Fibroblast of villous mesenchyme (primary cell): ENCODE data around the gene MATR3. TPM values are rescaled to one million over a fixed set of nuclear protein-coding genes. Genes with fewer than 3 reads are reported as not detected.

Source experiments
- DNase-seq: peaks from one replicate; pipeline ENCODE4 v3.0.0-alpha.2; 2010; ENCODE audit warnings: low read depth
- H3K4me3 ChIP-seq: 2 replicates; pipeline ENCODE4 v1.5.1; 2011; ENCODE audit warnings: low read depth, mild to moderate bottlenecking, low read length
- CTCF ChIP-seq: IDR thresholded peaks from 2 replicates; pipeline ENCODE4 v1.5.1; 2012; ENCODE audit warnings: low read depth, mild to moderate bottlenecking, low read length; ENCODE audit not compliant: insufficient read depth
- total RNA-seq: library from RNA; depleted of rRNA; stranded (reverse); fragments of >200 nt; gene quantifications from 2 replicates; pipeline ENCODE4 v1.2.3, GENCODE V29; 2012

The MATR3 gene
- total RNA-seq, 1 donor = 239 TPM

GRCh38 chr5:139368613-139369012 is 75.1 kb downstream of the MATR3 start:
- peak; percentile 19 for DNase-seq
- TF ChIP-seq CTCF = no peak
- no peak overlapping the region for H3K4me3 ChIP-seq

- no peak for TF ChIP-seq CTCF
- no peak for DNase-seq
- no peak overlapping the region for H3K4me3 ChIP-seq
Measured at GRCh38 chr5:139369181-139369580, 75.6 kb downstream of the MATR3 start.

- TF ChIP-seq CTCF = no peak
- H3K4me3 ChIP-seq = no peak overlapping the region
- no peak for DNase-seq
Measured at GRCh38 chr5:139371482-139372435, 78.2 kb downstream of the MATR3 start.

- H3K4me3 ChIP-seq = no peak overlapping the region
- DNase-seq = no peak
- no peak for TF ChIP-seq CTCF
Measured at GRCh38 chr5:139374909-139375308, 81.4 kb downstream of the MATR3 start.

- no peak for TF ChIP-seq CTCF
- H3K4me3 ChIP-seq = no peak overlapping the region
- no peak for DNase-seq
Measured at GRCh38 chr5:139376364-139376763, 82.8 kb downstream of the MATR3 start.

GRCh38 chr5:139377226-139377625 is 83.7 kb downstream of the MATR3 start:
- TF ChIP-seq CTCF = no peak
- no peak overlapping the region for H3K4me3 ChIP-seq
- no peak for DNase-seq
